CMK (cell line): ENCODE measurements around the gene RBPJ.
A peak's percentile ranks its signal among the peaks of the same experiment; 100 is the strongest.
"Not testable (repeated sequence)": the region's sequence is repeated elsewhere in the genome, so short reads cannot be mapped to it uniquely, and the experiment has no call there.

Experiments
- DNase-seq: peaks from one replicate; pipeline ENCODE4 v3.0.0-alpha.2; 2010; ENCODE audit warnings: low read depth

RBPJ gene

GRCh38 chr4:26302031-26302899 is 18.5 kb upstream of the RBPJ start:
- DNase-seq = no peak

GRCh38 chr4:26303008-26303407 is 17.8 kb upstream of the RBPJ start:
- no peak for DNase-seq

- no peak for DNase-seq
Observed at GRCh38 chr4:26307037-26307800, 13.6 kb upstream of the RBPJ start.

- DNase-seq = no peak
Observed at GRCh38 chr4:26308568-26308967, 12.2 kb upstream of the RBPJ start.

- peak; percentile 37 for DNase-seq
Observed at GRCh38 chr4:26310264-26310663, 10.6 kb upstream of the RBPJ start.

GRCh38 chr4:26311633-26312032 is 9.2 kb upstream of the RBPJ start:
- no peak for DNase-seq

- DNase-seq = not testable (repeated sequence)
Observed at GRCh38 chr4:26315316-26315932, 5.4 kb upstream of the RBPJ start.

- no peak for DNase-seq
Observed at GRCh38 chr4:26317766-26318165, 3.0 kb upstream of the RBPJ start.

GRCh38 chr4:26319467-26319948 is 1.3 kb upstream of the RBPJ start:
- peak; percentile 98 for DNase-seq

GRCh38 chr4:26319949-26320537 is 771 bp upstream of the RBPJ start:
- DNase-seq = no peak

GRCh38 chr4:26321373-26322221 is 783 bp downstream of the RBPJ start:
- no peak for DNase-seq

GRCh38 chr4:26322346-26322745 is 1.5 kb downstream of the RBPJ start:
- DNase-seq = no peak

- no peak for DNase-seq
Observed at GRCh38 chr4:26323821-26324220, 3.0 kb downstream of the RBPJ start.

GRCh38 chr4:26325191-26325590 is 4.4 kb downstream of the RBPJ start:
- DNase-seq = no peak

- DNase-seq = no peak
Observed at GRCh38 chr4:26326791-26327190, 6.0 kb downstream of the RBPJ start.

- no peak for DNase-seq
Observed at GRCh38 chr4:26330186-26330787, 9.5 kb downstream of the RBPJ start.

GRCh38 chr4:26330946-26331345 is 10.1 kb downstream of the RBPJ start:
- no peak for DNase-seq

- DNase-seq = no peak
Observed at GRCh38 chr4:26331380-26331950, 10.7 kb downstream of the RBPJ start.

- DNase-seq = no peak
Observed at GRCh38 chr4:26334366-26334765, 13.6 kb downstream of the RBPJ start.

- no peak for DNase-seq
Observed at GRCh38 chr4:26337612-26338011, 16.8 kb downstream of the RBPJ start.
